SU-DHL-6 (cell line): ENCODE measurements around the gene PARN.

Source experiments
- H2AFZ ChIP-seq: fragments of 200-600 bp; sonication (generic); 2 replicates; pipeline ENCODE4 v1.6.1; 2014; ENCODE audit warnings: low read depth, mild to moderate bottlenecking, moderate library complexity, mixed read lengths, antibody characterized with exemption, low read length; ENCODE audit not compliant: severe bottlenecking
- H3F3A ChIP-seq: fragments of 200-600 bp; shearing (Covaris generic); 2 replicates; pipeline ENCODE4 v1.6.0; 2016; ENCODE audit warnings: antibody characterized with exemption, mild to moderate bottlenecking; ENCODE audit not compliant: insufficient read depth
- H3K27ac ChIP-seq: fragments of 200-600 bp; sonication (generic); 2 replicates; pipeline ENCODE4 v1.5.1; 2016; ENCODE audit warnings: low read depth, mild to moderate bottlenecking, low read length, moderate library complexity, mixed read lengths
- H3K27me3 ChIP-seq: fragments of 200-600 bp; sonication (generic), shearing (Covaris generic); 2 replicates; pipeline ENCODE4 v1.6.0; 2014; ENCODE audit warnings: mild to moderate bottlenecking, low read length
- H3K36me3 ChIP-seq: fragments of 200-600 bp; sonication (generic); 2 replicates; pipeline ENCODE4 v1.6.1; 2014; ENCODE audit warnings: mild to moderate bottlenecking, low read length, mixed read lengths
- H3K4me2 ChIP-seq: fragments of 300-600, 200-600 bp; shearing (Covaris generic), sonication (generic); 2 replicates; pipeline ENCODE4 v1.6.0; 2014; ENCODE audit warnings: low read length, low read depth, mild to moderate bottlenecking; ENCODE audit not compliant: poor library complexity, severe bottlenecking
- H3K4me3 ChIP-seq: fragments of 200-600 bp; sonication (generic); 2 replicates; pipeline ENCODE4 v1.5.1; 2014; ENCODE audit warnings: antibody characterized with exemption, low read length, mild to moderate bottlenecking, mixed read lengths; ENCODE audit not compliant: insufficient read depth, poor library complexity, severe bottlenecking
- H3K79me2 ChIP-seq: fragments of 200-600 bp; sonication (generic); 2 replicates; pipeline ENCODE4 v1.6.1; 2014; ENCODE audit warnings: mild to moderate bottlenecking, low read length, moderate library complexity; ENCODE audit not compliant: insufficient read depth
- H3K9ac ChIP-seq: fragments of 200-600 bp; sonication (generic); 2 replicates; pipeline ENCODE4 v1.7.0; 2014; ENCODE audit warnings: mild to moderate bottlenecking, low read length
- H3K9me2 ChIP-seq: fragments of 200-600 bp; sonication (generic); replicated peaks from 2 replicates; pipeline ENCODE4 v1.6.1; 2014; ENCODE audit warnings: low read length; ENCODE audit not compliant: insufficient read depth
- H3K9me3 ChIP-seq: fragments of 200-600 bp; sonication (generic); 2 replicates; pipeline ENCODE4 v1.6.1; 2014; ENCODE audit warnings: low read length, mixed read lengths; ENCODE audit not compliant: insufficient read depth
- H4K20me1 ChIP-seq: fragments of 200-600 bp; sonication (generic); 2 replicates; pipeline ENCODE4 v1.6.1; 2014; ENCODE audit warnings: low read depth, mild to moderate bottlenecking, antibody characterized with exemption, low read length, moderate library complexity, mixed read lengths
- CTCF ChIP-seq: fragments of 200-600 bp; sonication (generic); IDR thresholded peaks from one replicate; pipeline ENCODE4 v1.5.1; 2017; ENCODE audit warnings: antibody characterized with exemption, mild to moderate bottlenecking, low read length, moderate library complexity; ENCODE audit not compliant: insufficient read depth, poor library complexity, severe bottlenecking
- EZH2phosphoT487 ChIP-seq: fragments of 200-600 bp; sonication (generic), shearing (Covaris generic); conservative IDR thresholded peaks from 2 replicates; pipeline ENCODE4 v1.6.1; 2018; ENCODE audit warnings: mild to moderate bottlenecking, antibody characterized with exemption, low read length, moderate library complexity, mixed read lengths

The PARN gene

GRCh38 chr16:14562691-14563491 is 67.2 kb downstream of the PARN start:
- H3K27ac ChIP-seq = no peak overlapping the region
- no peaks in the 10 kb centered on the region for H3F3A ChIP-seq
- H3K9me3 ChIP-seq = no peaks in the 10 kb centered on the region
- TF ChIP-seq EZH2phosphoT487 (no peak), CTCF (no peak)
- H3K27me3 ChIP-seq = no peaks in the 10 kb centered on the region
- H3K79me2 ChIP-seq = no peaks in the 10 kb centered on the region
- H3K36me3 ChIP-seq = peaks cover 13% of the 10 kb centered on the region; the same call in 1 of the 2 replicates
- no peak overlapping the region for H3K4me3 ChIP-seq
- H4K20me1 ChIP-seq = no peaks in the 10 kb centered on the region
- H3K9ac ChIP-seq = no peak overlapping the region
- H3K9me2 ChIP-seq = no peaks in the 10 kb centered on the region
- no peak overlapping the region for H3K4me2 ChIP-seq
- H2AFZ ChIP-seq = no peak overlapping the region

- Histone ChIP-seq H3K36me3 (peaks cover 17% of the 10 kb centered on the region; the same call in 1 of the 2 replicates), H3K27me3 (no peaks in the 10 kb centered on the region), H4K20me1 (no peaks in the 10 kb centered on the region), H3K79me2 (no peaks in the 10 kb centered on the region), H3K9me2 (no peaks in the 10 kb centered on the region), H3F3A (peaks cover under 1% of the 10 kb centered on the region), H3K4me2 (peak overlapping the region; percentile 37), H3K4me3 (no peak overlapping the region), H3K27ac (no peak overlapping the region), H3K9me3 (no peaks in the 10 kb centered on the region), H2AFZ (no peak overlapping the region), H3K9ac (no peak overlapping the region)
- TF ChIP-seq EZH2phosphoT487 (no peak), CTCF (no peak)
These were observed 69.5 kb downstream of the PARN start for GRCh38 chr16:14560523-14560922.

DNA sequence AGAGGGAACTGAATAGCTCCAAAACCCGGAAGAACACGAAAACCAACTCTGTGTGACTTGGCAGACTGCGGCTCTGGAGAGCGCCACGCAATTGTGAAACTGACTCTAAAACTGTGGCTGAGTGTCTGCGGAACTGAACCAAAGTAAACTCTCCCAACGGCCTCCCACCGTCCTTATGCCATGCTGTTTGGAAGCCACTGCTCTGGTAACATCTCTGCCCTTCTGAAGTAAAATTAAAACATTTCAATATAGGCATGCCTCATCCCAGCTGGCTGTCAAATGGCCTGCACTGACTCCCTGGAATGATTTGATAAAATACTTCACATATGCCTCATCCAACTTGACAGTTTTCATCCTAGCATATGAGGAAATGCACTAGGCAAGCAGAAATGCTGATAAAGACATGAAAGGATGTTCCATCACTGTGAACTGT is 70.2 kb downstream of the PARN start:
- no peak for TF ChIP-seq EZH2phosphoT487
- TF ChIP-seq CTCF = no peak
- Histone ChIP-seq H3K9me2 (no peaks in the 10 kb centered on the region), H3K27ac (no peak overlapping the region), H3K27me3 (no peaks in the 10 kb centered on the region), H3K36me3 (peaks cover 20% of the 10 kb centered on the region; the same call in 1 of the 2 replicates), H2AFZ (no peak overlapping the region), H3K4me2 (peak overlapping the region; percentile 37), H3K9ac (no peak overlapping the region), H3K79me2 (no peaks in the 10 kb centered on the region), H3K4me3 (no peak overlapping the region), H4K20me1 (no peaks in the 10 kb centered on the region), H3F3A (peaks cover 5% of the 10 kb centered on the region), H3K9me3 (no peaks in the 10 kb centered on the region)
